AG09319 (cell line): Measurements from ENCODE around the gene NR1D2.

ENCODE experiments used
- DNase-seq: peaks from one replicate; pipeline ENCODE4 v3.0.0-alpha.2; 2010; ENCODE audit warnings: low read depth; ENCODE audit errors: extremely low read depth
- CTCF ChIP-seq: IDR thresholded peaks from 2 replicates; pipeline ENCODE4 v1.5.1; 2011; ENCODE audit warnings: low read depth, mild to moderate bottlenecking, inconsistent platforms, low read length, moderate library complexity

Gene NR1D2

GRCh38 chr3:23964537-23965235 is 19.6 kb downstream of the NR1D2 start:
- TF ChIP-seq CTCF, result no peak
- DNase-seq, result no peak

- no peak for TF ChIP-seq CTCF
These were observed 21.2 kb downstream of the NR1D2 start for GRCh38 chr3:23966328-23966727.

GRCh38 chr3:23968463-23969184 is 23.5 kb downstream of the NR1D2 start:
- TF ChIP-seq CTCF, result no peak
- no peak for DNase-seq

More at GRCh38 chr3:23966328-23966727, 21.2 kb downstream of the NR1D2 start:
- DNase-seq, result no peak

GRCh38 chr3:23969393-23969792 is 24.3 kb downstream of the NR1D2 start:
- TF ChIP-seq CTCF, result no peak
- DNase-seq, result no peak

- no peak for DNase-seq
- no peak for TF ChIP-seq CTCF
These were observed 26.6 kb downstream of the NR1D2 start for GRCh38 chr3:23971684-23972083.

- DNase-seq, result no peak
- TF ChIP-seq CTCF, result no peak
These were observed 31.5 kb downstream of the NR1D2 start for GRCh38 chr3:23976555-23976954.

GRCh38 chr3:23979569-23979968 is 34.5 kb downstream of the NR1D2 start:
- no peak for DNase-seq
- no peak for TF ChIP-seq CTCF
